Kidney epithelial cell (primary cell): ENCODE measurements around the gene IQGAP3. TPM values are rescaled to one million over a fixed set of nuclear protein-coding genes. Genes with fewer than 3 reads are reported as not detected.

ENCODE experiments used
- DNase-seq: peaks from one replicate; pipeline ENCODE4 v3.0.0-alpha.2; 2010; ENCODE audit warnings: low read depth
- H3K27me3 ChIP-seq: 2 replicates; pipeline ENCODE4 v1.6.0; 2011; ENCODE audit warnings: low read length; ENCODE audit not compliant: control insufficient read depth, insufficient read depth
- H3K36me3 ChIP-seq: 2 replicates; pipeline ENCODE4 v1.5.1; 2011; ENCODE audit warnings: low read length; ENCODE audit not compliant: control insufficient read depth, insufficient read depth
- H3K4me3 ChIP-seq: 2 replicates; pipeline ENCODE4 v1.5.1; 2011; ENCODE audit warnings: low read depth, mild to moderate bottlenecking, control low read depth, low read length
- total RNA-seq: library from RNA; depleted of rRNA; stranded (reverse); fragments of >200 nt; gene quantifications from 2 replicates; pipeline ENCODE4 v1.2.3, GENCODE V29; 2015
- TF ChIP-seq, protein P1 (sequence below): IDR thresholded peaks from 2 replicates; pipeline ENCODE4 v1.5.1; 2011; ENCODE audit warnings: mild to moderate bottlenecking, moderate library complexity, low read length, control low read depth, inconsistent platforms; ENCODE audit not compliant: insufficient read depth, poor library complexity, severe bottlenecking

Gene IQGAP3
- total RNA-seq, 1 donor from 2014 or later = 8.0 TPM

DNA sequence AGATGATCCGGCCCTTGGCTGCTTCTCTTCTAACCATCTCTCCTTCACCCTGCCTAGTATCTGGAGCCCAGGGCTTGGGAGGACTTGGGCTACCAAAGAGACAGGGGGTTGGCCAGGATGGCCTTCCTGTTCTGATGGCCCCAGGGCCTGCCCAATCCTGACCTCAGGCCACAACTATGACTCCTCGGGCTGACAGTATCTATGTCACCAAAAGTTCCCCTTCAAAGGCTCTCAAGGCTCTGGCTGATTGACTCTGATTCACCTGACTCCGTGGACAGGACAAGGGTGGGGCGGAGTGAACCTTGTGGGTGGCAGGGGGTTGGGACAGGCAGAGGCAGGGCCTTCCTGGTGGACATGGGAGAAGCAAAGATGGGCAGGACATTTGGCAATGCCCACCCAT lies 84.5 kb downstream of the IQGAP3 start:
- no peak overlapping the region for H3K4me3 ChIP-seq
- TF ChIP-seq, protein P1, sequence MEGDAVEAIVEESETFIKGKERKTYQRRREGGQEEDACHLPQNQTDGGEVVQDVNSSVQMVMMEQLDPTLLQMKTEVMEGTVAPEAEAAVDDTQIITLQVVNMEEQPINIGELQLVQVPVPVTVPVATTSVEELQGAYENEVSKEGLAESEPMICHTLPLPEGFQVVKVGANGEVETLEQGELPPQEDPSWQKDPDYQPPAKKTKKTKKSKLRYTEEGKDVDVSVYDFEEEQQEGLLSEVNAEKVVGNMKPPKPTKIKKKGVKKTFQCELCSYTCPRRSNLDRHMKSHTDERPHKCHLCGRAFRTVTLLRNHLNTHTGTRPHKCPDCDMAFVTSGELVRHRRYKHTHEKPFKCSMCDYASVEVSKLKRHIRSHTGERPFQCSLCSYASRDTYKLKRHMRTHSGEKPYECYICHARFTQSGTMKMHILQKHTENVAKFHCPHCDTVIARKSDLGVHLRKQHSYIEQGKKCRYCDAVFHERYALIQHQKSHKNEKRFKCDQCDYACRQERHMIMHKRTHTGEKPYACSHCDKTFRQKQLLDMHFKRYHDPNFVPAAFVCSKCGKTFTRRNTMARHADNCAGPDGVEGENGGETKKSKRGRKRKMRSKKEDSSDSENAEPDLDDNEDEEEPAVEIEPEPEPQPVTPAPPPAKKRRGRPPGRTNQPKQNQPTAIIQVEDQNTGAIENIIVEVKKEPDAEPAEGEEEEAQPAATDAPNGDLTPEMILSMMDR = no peak
- no peaks in the 10 kb centered on the region for H3K27me3 ChIP-seq
- no peak for DNase-seq
- H3K36me3 ChIP-seq = no peaks in the 10 kb centered on the region

DNA sequence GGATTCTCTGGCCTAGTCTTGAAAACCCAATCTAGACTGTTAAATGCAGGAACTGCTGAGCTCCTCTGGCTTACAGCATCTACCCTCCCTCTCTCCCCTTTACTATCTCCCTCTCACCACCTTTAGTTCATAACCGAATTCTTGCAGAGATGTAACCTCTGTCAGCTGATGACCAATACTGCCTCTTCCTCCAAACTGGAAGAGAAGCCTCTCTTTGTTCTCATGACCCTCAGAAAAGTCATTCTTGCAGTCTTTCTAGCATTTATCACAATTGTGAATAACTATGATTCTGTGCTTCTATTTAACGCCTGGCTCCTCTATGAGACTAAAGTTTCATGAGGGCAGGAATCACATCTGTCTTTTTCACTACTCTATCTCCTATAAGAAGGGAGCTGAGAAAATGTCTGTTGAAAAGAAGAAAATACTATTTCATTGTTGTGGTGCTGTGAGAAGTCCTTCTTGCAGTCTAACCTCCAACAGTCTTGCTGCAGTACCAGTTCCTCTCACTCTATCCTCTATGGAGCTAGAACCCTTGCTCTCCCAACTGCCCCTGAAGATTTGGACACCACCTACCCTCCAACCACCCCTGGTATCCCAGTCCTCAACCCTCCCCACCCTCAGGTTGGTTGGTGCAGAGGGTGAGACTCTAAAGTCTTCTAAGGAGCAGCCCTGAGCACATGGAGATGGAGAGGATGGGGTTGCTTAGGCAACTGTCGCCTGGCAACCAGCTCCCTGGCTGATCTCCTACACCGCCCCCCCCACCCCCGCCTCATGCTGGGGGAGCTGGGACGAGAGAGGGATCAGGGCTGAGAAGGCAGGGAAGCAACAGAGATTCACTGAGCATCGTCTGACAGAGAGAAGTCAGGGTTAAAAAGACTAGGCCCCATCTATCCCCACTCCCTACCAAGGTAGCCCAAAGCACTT lies 85.7 kb downstream of the IQGAP3 start:
- TF ChIP-seq, protein P1 = no peak
- Histone ChIP-seq H3K27me3 (no peaks in the 10 kb centered on the region), H3K36me3 (no peaks in the 10 kb centered on the region), H3K4me3 (no peak overlapping the region)
- no peak for DNase-seq

DNA sequence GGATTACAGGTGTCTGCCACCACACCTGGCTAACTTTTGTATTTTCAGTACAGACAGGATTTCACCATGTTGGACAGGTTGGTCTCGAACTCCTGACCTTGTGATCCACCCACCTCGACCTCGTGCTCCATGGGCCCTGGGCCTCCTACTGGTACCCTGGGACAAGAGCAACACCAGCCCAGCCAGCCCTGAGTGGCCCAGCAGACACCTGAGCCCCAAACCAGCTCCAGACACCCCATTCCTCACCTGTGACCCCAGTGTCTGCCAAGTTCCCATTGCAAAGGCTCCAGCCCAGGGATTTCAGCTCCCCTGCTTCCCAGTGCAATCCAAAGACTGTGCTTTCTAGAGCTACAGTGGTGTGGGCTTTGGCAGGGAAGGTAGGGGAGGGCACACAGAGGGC lies 86.4 kb downstream of the IQGAP3 start:
- no peak for DNase-seq
- Histone ChIP-seq H3K4me3 (no peak overlapping the region), H3K36me3 (peaks cover 1% of the 10 kb centered on the region), H3K27me3 (no peaks in the 10 kb centered on the region)
- TF ChIP-seq, protein P1 = no peak

DNA sequence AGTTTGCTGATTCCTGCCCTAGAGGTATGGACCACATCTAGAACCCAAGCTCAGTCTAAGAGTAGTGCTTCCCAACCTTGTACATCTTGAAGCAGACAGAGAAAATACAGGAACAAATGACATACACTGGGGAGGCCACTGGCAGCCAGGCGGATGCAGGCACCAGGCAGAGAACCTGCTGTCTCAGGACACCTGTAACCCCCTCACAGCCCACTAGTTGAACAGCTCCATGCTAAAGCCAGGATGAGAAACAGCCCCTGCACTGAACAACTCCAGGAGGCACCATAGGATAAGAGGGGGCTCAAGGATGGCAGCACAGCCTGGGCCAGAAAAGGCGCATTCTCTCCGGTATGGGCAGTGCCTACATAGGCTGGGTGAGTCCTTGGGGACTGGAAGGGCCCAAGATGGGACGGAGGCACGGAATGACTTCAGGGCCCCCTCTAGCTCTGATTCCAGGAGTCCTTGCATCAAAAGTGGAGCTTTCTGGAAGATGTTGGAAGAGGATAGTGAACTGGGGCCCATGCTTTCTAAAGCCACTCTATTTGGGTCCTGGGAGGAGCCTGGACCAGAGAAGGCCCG lies 87.8 kb downstream of the IQGAP3 start:
- H3K27me3 ChIP-seq = no peaks in the 10 kb centered on the region
- H3K36me3 ChIP-seq = peaks cover 1% of the 10 kb centered on the region
- H3K4me3 ChIP-seq = no peak overlapping the region
- DNase-seq = no peak
- TF ChIP-seq, protein P1 = no peak

DNA sequence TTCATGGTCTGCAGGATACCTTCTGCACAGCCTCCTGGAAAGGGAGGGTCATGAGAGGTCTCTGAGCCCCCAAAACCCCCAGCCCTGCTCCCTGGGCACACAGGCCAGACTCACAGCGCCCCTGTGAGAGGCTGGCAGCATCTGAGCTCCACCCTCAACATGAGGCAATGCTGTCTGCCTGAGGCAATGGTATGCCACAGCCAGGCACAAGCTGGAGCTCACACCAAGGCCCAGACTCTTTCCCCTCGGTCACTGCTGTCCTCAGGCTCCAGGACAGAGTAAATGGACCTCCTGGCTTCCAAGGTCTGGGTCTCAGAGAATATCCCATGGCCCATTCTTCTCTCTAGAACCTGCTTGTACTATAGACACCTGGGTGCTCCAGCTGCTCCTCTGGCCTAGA lies 89.0 kb downstream of the IQGAP3 start:
- Histone ChIP-seq H3K27me3 (no peaks in the 10 kb centered on the region), H3K4me3 (no peak overlapping the region), H3K36me3 (peaks cover 1% of the 10 kb centered on the region)
- TF ChIP-seq, protein P1 = no peak
- no peak for DNase-seq
